ENCODE results near the gene MST1.

DNA sequence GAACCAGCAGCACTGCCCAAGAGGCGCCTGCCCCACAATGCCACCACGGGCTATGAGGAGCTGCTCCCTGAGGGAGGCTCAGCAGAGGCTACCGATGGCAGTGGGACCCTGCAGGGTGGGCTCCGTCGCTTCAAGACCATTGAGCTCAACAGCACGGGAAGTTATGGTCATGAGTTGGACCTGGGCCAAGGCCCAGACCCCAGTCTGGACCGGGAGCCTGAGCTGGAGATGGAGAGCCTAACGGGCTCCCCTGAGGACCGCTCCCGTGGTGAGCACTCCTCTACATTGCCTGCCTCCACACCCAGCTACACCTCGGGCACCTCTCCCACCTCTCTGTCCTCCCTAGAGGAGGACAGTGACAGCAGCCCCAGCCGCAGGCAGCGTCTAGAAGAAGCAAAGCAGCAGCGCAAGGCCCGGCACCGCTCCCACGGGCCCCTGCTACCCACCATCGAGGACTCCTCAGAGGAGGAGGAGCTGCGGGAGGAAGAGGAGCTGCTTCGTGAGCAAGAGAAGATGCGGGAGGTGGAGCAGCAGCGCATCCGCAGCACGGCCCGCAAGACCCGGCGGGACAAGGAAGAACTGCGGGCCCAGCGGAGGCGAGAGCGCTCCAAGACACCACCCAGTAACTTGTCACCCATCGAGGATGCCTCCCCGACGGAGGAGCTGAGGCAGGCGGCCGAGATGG lies 36.9 kb downstream of the MST1 start:
- TF ChIP-seq NFE2L1 (CRISPR knock-in tag; IDR thresholded peaks at IDR 0.05) = no peak
- TF ChIP-seq AR (CRISPR knock-in tag; IDR thresholded peaks at IDR 0.05) = no peak
- no peak for TF ChIP-seq ZBTB21 (CRISPR knock-in tag; IDR thresholded peaks at IDR 0.05; ENCODE audit: borderline replicate concordance)
- TF ChIP-seq FOXJ3 (CRISPR knock-in tag; IDR thresholded peaks at IDR 0.05; ENCODE audit: borderline replicate concordance) = no peak
- no peak for TF ChIP-seq CBFB (CRISPR knock-in tag; IDR thresholded peaks at IDR 0.05; ENCODE audit: low read depth)
- TF ChIP-seq, protein P1, sequence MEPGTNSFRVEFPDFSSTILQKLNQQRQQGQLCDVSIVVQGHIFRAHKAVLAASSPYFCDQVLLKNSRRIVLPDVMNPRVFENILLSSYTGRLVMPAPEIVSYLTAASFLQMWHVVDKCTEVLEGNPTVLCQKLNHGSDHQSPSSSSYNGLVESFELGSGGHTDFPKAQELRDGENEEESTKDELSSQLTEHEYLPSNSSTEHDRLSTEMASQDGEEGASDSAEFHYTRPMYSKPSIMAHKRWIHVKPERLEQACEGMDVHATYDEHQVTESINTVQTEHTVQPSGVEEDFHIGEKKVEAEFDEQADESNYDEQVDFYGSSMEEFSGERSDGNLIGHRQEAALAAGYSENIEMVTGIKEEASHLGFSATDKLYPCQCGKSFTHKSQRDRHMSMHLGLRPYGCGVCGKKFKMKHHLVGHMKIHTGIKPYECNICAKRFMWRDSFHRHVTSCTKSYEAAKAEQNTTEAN (CRISPR knock-in tag; IDR thresholded peaks at IDR 0.05) = no peak
- TF ChIP-seq, protein P2, sequence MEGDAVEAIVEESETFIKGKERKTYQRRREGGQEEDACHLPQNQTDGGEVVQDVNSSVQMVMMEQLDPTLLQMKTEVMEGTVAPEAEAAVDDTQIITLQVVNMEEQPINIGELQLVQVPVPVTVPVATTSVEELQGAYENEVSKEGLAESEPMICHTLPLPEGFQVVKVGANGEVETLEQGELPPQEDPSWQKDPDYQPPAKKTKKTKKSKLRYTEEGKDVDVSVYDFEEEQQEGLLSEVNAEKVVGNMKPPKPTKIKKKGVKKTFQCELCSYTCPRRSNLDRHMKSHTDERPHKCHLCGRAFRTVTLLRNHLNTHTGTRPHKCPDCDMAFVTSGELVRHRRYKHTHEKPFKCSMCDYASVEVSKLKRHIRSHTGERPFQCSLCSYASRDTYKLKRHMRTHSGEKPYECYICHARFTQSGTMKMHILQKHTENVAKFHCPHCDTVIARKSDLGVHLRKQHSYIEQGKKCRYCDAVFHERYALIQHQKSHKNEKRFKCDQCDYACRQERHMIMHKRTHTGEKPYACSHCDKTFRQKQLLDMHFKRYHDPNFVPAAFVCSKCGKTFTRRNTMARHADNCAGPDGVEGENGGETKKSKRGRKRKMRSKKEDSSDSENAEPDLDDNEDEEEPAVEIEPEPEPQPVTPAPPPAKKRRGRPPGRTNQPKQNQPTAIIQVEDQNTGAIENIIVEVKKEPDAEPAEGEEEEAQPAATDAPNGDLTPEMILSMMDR (IDR thresholded peaks at IDR 0.05) = no peak
- TF ChIP-seq, protein P3, sequence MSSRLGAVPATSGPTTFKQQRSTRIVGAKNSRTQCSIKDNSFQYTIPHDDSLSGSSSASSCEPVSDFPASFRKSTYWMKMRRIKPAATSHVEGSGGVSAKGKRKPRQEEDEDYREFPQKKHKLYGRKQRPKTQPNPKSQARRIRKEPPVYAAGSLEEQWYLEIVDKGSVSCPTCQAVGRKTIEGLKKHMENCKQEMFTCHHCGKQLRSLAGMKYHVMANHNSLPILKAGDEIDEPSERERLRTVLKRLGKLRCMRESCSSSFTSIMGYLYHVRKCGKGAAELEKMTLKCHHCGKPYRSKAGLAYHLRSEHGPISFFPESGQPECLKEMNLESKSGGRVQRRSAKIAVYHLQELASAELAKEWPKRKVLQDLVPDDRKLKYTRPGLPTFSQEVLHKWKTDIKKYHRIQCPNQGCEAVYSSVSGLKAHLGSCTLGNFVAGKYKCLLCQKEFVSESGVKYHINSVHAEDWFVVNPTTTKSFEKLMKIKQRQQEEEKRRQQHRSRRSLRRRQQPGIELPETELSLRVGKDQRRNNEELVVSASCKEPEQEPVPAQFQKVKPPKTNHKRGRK (CRISPR knock-in tag; IDR thresholded peaks at IDR 0.05; ENCODE audit: borderline replicate concordance) = no peak
- TF ChIP-seq JUN (CRISPR knock-in tag; IDR thresholded peaks at IDR 0.05) = no peak

All from WTC11 (cell line).